ENCODE results near the gene PLIN5. TPM values are rescaled to one million over a fixed set of nuclear protein-coding genes. Genes with fewer than 3 reads are reported as not detected.
A peak's percentile ranks its signal among the peaks of the same experiment; 100 is the strongest.

The PLIN5 gene
- polyA plus RNA-seq, 1 donor: 5.3 TPM

DNA sequence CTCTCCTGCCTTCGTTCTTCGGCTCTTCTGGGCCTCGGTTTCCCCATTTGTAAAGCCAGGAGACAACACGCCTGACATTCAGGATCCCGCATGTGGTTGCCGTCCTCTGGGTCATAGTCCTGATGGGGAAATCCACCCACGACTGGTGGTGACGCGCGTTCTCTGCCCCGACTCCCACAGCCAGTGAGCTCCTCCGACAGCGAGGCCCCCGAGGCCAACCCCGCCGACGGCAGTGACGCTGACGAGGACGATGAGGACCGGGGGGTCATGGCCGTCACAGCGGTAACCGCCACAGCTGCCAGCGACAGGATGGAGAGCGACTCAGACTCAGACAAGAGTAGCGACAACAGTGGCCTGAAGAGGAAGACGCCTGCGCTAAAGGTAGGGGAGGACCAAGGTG is 46.5 kb downstream of the PLIN5 start:
- DNase-seq: no peak

DNA sequence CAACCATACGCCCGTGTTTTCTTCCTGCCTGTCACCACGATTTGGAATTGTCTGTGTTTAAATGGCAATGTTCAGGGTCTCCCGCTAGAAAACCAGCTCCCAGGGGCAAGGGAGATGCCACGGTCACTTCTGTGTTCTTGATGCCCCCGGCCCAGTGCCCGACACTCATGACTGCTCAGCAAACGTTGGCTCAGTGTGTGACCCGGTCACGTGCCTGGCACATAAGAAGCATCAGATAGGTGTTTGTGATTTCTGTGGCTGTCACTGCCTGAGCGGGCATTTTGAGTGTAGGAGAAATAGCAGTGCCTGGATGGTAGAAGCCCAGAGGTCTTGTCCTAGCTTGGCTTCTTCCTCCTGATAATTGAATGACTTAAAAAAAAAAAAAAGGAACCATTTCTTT is 47.5 kb downstream of the PLIN5 start:
- DNase-seq: no peak

DNA sequence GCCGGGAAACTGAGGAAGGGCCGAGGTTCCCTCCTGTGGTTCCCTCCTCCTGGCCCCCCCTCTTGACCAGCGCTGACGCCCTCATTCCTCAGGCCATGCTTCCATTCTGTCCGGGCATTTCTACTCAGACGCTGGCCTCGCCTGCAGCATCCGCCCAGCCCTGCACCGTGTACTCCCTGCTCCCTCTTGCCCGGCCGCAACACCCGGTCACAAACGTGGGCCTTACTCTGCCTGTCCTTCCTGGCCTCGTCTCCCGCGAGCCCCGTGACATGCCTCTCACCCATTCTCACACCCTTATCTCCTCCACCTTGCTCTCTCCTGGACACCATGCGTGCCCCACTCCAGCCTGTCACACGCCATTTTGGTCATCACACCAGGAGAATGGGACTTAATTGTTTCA is 51.6 kb downstream of the PLIN5 start:
- no peak for DNase-seq

DNA sequence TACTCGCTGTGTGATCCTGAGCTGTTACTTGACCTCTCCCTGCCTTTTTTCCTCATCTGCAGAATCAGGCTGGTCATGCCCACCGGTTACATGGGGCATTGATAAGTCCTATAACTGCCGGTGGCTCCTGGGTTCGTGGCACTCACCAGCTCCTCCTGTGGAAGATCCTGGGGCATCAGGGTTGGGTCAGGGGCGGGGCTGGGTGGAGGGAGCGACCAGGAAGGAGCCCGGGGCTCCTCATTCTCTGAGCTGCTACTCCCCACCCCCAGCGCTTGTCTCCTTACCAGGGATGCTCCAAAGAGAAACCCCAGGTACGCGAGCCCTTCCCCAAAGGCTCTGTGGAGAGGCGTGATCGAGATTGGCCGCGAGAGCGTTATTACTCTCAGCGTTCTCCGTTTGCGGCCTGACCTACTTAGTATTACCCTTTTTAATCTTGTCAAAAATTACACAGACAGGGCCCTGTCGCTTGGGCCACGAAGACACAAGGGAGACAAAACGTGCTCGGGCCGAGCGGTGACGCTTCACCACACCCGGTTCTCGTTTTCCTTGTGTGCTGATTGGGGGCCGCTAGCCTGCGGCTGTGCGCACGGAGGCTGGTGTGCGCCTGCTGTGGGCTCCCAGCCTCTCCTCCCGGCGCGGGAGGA is 52.2 kb downstream of the PLIN5 start:
- no peak for DNase-seq

DNA sequence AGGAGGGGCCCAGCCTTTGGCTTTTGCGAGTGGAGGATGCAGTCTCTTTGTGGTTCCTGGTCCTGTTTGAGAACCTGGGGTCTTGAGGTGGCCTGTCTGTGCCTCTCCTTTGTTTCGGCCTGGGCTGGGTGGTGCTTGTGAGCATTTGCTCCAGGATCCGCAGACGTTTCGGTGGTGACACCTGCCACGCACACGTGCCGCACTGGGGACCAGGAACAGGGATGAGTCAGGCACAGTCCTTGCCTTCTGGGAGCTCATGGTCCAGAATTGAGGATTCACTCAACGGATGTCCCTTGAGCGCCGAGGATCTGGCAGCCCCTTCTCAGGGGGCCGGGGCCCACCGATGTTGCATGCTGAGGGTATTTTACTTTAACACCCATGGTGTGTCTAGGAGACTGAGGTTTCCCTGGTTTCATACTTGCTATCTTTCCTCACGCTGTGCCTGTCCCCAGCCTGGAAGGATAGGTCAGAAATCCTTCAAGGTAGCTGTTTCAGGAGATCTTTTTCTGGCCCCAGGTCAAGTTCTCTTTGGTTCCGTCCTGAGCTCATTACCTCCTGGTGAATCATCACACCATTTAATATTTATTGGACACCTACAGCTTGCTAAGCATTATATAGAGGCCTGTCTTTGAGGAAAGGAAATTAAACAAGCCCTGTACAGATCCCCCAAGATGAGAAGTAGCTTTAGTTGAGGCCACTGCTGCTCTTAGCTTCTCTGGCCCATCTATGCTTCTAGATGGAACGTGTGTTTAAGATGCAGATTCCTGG is 57.8 kb downstream of the PLIN5 start:
- no peak for DNase-seq

- DNase-seq: peak; percentile 52
These were observed 60.5 kb downstream of the PLIN5 start for GRCh38 chr19:4474514-4475022.

- no peak for DNase-seq
These were observed 61.1 kb downstream of the PLIN5 start for GRCh38 chr19:4473763-4474513.

DNA sequence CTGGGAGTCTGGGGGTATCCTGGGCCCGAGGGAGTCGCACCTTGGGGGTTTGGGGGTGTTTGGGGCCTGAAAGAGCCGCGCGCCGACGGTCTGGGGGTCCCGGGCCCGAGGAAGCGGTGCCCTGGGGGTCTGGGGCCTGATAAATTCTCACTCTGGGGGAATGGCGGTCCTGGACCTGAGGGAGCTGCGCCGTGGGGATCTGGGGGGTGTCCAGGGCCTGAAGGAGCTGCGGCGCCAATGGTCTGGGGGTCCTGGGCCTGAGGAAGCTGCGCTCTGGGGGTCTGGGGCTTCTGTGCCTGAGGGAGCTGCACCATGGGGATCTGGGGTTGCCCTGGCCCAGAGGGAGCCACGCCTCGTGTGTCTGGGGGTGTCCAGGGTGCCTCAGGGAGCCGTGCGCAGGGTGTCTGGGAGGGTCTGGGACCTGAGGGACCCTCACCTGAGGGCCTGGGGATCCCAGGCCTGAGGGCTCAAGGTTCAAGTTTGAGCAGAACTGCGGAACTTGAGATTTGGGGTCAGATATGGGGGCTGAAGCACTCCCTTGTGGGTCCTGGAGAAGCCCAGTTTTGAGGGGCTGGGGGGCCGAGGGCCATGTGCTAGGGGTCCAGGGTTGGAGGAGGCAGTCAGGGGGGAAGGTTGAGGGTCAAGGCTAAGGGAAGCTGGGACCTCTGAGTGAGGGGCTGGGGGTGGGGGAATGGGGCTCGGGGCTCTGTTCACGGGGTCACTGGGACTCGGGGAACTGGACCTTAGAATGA is 61.8 kb downstream of the PLIN5 start:
- DNase-seq: no peak

Other genes starting within 250 kb of the PLIN5 start
- 0.42 TPM for gene TMIGD2, start 232.8 kb downstream of the PLIN5 start, polyA plus RNA-seq (ENCODE audit: insufficient read length)
- 7.2 TPM for gene FSD1, start 230.6 kb downstream of the PLIN5 start, polyA plus RNA-seq (ENCODE audit: insufficient read length)
- gene STAP2, start 196.4 kb downstream of the PLIN5 start, polyA plus RNA-seq (ENCODE audit: insufficient read length): 23.3 TPM
- 23.2 TPM for gene MPND, start 191.7 kb downstream of the PLIN5 start, polyA plus RNA-seq (ENCODE audit: insufficient read length)
- gene SH3GL1, start 134.7 kb downstream of the PLIN5 start, polyA plus RNA-seq (ENCODE audit: insufficient read length): 54.0 TPM
- gene CHAF1A, start 132.6 kb downstream of the PLIN5 start, polyA plus RNA-seq (ENCODE audit: insufficient read length): 33.5 TPM
- gene UBXN6, start 77.4 kb downstream of the PLIN5 start, polyA plus RNA-seq (ENCODE audit: insufficient read length): 90.3 TPM
- 58.8 TPM for gene HDGFL2, start 62.9 kb downstream of the PLIN5 start, polyA plus RNA-seq (ENCODE audit: insufficient read length)
- 1.3 TPM for gene PLIN4, start 16.7 kb downstream of the PLIN5 start, polyA plus RNA-seq (ENCODE audit: insufficient read length)
- 0.90 TPM for gene LRG1, start 4.8 kb upstream of the PLIN5 start, polyA plus RNA-seq (ENCODE audit: insufficient read length)
- gene SEMA6B, start 24.5 kb upstream of the PLIN5 start, polyA plus RNA-seq (ENCODE audit: insufficient read length): 1.5 TPM
- 13.5 TPM for gene TNFAIP8L1, start 104.3 kb upstream of the PLIN5 start, polyA plus RNA-seq (ENCODE audit: insufficient read length)
- gene MYDGF, start 135.1 kb upstream of the PLIN5 start, polyA plus RNA-seq (ENCODE audit: insufficient read length): 59.2 TPM
- 25.9 TPM for gene DPP9, start 188.6 kb upstream of the PLIN5 start, polyA plus RNA-seq (ENCODE audit: insufficient read length)